Testis (tissue), 2 donors: ENCODE data around the gene GOLGA8N.
"Not testable (repeated sequence)": the region's sequence is repeated elsewhere in the genome, so short reads cannot be mapped to it uniquely, and the experiment has no call there.

Source experiments
- CTCF ChIP-seq, 3 experiments: fragments of 450-650 bp in 2 of 3; fragments of 200-600 bp in 1 of 3; sonication (generic) in 1 of 3; IDR thresholded peaks; one replicate each; pipeline ENCODE4 v1.5.1; 2016 to 2019; ENCODE audit warnings: antibody characterized with exemption in 3 of 3, mild to moderate bottlenecking in 2 of 3, moderate library complexity in 1 of 3
- POLR2A ChIP-seq: fragments of 450-650 bp; IDR thresholded peaks from one replicate; pipeline ENCODE4 v1.6.1; 2017; ENCODE audit warnings: antibody characterized with exemption, mild to moderate bottlenecking, moderate library complexity

GRCh38 chr15:32610719-32611118 lies 17.5 kb downstream of the GOLGA8N start:
- TF ChIP-seq CTCF (IDR thresholded peaks at IDR 0.05); POLR2A: not testable (repeated sequence)
